ENCODE data around the gene DDRGK1. TPM values are rescaled to one million over a fixed set of nuclear protein-coding genes. Genes with fewer than 3 reads are reported as not detected.
"Not testable (repeated sequence)": the region's sequence is repeated elsewhere in the genome, so short reads cannot be mapped to it uniquely, and the experiment has no call there.

The DDRGK1 gene
- total RNA-seq, 1 experiment from 2014 or later = 21.7 TPM

GRCh38 chr20:3224681-3225421, 20.4 kb upstream of the DDRGK1 start:
- Histone ChIP-seq H3K36me3 (no peaks in the 10 kb centered on the region), H3K4me3 (no peak overlapping the region), H3K9me3 (no peaks in the 10 kb centered on the region), H3K27me3 (no peaks in the 10 kb centered on the region)
- no peak for DNase-seq

DNA sequence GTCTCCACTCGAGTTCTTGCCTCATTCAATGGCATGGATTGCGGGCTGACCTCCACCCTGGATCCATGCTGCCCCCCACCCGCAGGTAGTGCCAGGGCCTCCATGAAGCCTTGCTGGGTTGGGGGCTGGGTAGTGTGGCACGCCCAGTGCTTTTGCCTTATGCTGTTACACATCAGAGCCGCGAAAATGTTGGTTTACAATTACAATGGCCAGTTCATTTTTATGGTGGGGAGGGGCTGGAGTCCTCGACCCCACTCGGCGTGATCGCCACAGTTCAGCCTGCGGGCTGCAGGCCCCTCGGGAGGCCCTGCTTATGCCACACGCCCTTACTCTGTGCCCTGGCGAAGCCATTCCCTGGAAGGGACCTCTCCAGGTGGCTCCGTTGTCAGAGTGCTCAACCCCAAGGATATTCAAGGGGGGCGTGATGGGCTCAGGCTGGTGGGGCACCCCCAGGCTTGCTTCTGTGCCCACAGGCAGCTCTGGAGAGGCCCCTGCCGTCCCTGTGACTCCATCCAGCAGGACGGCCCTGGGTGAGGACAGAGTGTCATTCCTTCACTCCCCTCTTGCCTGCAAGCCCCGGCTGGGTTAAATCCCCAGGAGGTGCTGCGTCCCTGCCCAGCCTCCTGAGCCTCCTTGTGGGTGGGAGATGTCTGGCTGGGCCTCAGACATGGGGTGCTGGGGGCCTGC, 19.7 kb upstream of the DDRGK1 start:
- DNase-seq = no peak

DNA sequence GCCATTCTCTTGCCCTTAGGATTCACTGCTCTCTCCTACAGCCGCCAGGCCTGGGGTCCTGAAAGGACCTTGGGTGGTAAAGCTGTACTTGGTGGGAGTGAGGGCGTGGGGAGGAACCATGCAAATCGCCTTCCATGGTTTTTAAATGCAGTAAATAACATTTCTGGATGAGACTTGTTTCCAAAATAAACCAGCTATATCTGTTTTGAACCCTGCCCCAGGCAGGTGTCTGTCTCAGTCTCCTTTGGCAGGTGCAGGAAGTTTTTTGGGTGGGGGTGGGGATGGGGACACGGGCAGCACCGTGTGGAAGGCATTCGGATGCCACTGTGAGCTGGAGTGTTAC, 19.1 kb upstream of the DDRGK1 start:
- Histone ChIP-seq H3K36me3 (peaks cover 2% of the 10 kb centered on the region; the same call in 1 of the 2 replicates), H3K4me3 (no peak overlapping the region), H3K27me3 (no peaks in the 10 kb centered on the region), H3K9me3 (no peaks in the 10 kb centered on the region)
- no peak for DNase-seq

More for the DNA sequence above, 19.7 kb upstream of the DDRGK1 start:
- Histone ChIP-seq H3K9me3 (no peaks in the 10 kb centered on the region), H3K36me3 (no peaks in the 10 kb centered on the region), H3K4me3 (no peak overlapping the region), H3K27me3 (no peaks in the 10 kb centered on the region)

DNA sequence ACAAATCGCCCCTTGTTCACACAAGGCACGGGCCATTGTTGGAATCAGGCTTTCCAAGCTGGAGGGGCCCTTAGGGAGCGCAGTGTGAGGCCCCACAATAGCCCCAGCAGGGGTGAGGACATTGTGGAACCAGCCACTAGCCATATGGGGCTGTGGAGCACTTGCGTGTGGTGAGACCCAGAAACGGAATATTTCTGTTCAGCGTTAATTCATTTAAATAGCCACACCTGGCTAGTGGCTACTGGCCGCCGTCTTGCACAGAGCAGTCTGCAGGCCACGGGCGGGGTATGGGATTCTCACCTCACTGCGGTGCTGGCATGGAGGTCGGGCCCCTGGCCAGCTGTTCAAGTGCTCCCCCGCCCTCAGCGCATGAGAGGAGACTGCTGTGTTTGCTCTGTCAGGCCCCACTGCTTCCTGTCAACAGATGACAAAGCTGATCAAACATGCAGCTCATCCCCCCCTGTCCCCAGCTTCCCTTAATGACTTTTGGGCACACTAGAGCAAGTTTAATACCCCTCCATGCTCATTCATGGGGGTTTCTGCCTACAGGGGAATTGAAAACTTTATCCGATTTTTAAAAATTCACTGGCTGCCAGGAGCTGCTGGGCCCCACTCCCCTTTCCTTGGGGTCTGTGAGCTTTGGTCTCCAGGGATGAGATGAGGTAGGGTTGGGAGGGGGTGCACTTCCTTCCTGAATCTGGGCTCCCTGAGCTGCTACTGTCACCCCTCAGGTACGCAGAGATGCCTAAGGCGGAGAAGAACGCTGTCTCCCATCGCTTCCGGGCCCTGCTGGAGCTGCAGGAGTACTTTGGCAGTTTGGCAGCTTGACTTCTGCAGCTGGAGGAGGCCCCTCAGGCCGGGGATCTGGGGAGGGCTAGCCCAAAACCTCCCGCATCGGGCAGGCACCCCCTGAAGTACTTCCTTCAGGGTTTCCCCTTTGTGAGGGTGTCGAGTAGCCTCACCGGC, 18.4 kb upstream of the DDRGK1 start:
- Histone ChIP-seq H3K36me3 (peaks cover 2% of the 10 kb centered on the region; the same call in 1 of the 2 replicates), H3K27me3 (no peaks in the 10 kb centered on the region), H3K4me3 (no peak overlapping the region), H3K9me3 (no peaks in the 10 kb centered on the region)
- no peak for DNase-seq

DNA sequence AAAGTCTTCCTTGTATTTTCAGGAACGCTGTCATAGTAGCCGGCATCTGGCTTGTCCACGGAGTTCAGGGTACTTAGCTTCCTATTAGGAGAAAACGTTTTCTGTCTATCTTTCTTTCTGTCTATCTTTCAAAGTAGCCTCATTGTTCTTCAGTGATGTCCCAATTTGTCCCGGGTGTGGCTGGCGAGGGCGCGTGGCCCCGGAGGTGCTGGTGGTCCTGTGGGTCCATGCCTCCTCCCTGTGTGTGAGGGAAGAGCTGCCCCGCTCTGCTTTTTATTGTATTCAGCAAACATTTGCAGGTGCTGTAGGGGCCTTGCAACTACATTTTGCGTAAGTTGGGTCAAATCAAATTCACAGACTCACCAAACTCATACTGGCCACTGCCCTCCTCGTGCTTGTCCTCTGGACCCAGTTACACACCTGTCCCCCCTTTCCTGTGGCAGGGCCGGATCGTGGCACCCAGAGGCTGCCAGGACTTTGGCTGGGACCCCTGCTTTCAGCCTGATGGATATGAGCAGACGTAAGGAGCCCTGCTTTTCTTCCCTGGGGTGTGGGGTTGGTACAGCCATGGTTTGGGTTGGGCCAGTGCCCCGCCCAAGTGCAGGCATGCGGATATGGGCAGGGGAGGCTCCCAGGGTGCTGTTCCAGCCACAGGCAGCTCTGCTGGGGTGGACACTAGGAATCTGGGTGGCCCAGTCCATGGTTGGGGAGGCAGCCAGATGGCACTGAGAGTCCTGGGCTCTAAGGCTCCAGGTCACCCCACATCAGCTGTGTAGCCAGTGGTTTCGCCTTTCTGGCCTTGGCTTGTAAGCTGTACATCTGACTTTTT, 17.1 kb upstream of the DDRGK1 start:
- Histone ChIP-seq H3K27me3 (no peaks in the 10 kb centered on the region), H3K36me3 (peaks cover 2% of the 10 kb centered on the region; the same call in 1 of the 2 replicates), H3K4me3 (no peak overlapping the region), H3K9me3 (no peaks in the 10 kb centered on the region)
- DNase-seq = no peak

DNA sequence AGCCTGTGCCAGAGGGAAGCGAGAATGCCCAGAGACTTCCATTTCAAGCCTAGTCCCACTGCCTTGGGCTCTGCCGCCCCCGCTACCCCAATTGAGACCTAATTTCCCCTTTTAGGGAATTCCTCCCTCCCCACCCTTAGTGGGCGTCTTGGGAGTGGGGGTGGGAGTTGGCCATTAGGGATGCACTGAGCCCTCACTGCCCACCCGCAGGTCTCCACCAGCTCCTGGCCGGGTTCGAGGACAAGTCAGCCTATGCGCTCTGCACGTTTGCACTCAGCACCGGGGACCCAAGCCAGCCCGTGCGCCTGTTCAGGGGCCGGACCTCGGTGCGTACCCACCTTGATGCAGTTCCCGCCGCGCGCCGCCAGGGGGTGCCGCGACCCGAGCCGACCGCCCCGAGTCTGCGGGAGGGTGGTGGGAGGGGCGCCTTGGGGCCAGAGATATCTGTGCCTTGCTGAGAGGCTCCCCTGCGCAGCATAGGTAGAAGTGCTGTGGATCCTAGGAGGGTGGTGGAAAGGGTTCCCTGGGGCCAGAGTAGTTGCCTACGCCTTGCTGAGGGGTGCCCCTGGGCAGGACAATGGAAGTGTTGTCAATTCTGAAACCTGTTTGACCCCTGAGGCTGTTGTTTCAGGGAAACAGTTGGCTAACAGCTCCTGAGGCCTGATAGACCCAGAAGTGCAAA, 14.0 kb upstream of the DDRGK1 start:
- Histone ChIP-seq H3K4me3 (no peak overlapping the region), H3K9me3 (no peaks in the 10 kb centered on the region), H3K36me3 (peaks cover 2% of the 10 kb centered on the region; the same call in 1 of the 2 replicates), H3K27me3 (no peaks in the 10 kb centered on the region)
- DNase-seq = peak; percentile 30

DNA sequence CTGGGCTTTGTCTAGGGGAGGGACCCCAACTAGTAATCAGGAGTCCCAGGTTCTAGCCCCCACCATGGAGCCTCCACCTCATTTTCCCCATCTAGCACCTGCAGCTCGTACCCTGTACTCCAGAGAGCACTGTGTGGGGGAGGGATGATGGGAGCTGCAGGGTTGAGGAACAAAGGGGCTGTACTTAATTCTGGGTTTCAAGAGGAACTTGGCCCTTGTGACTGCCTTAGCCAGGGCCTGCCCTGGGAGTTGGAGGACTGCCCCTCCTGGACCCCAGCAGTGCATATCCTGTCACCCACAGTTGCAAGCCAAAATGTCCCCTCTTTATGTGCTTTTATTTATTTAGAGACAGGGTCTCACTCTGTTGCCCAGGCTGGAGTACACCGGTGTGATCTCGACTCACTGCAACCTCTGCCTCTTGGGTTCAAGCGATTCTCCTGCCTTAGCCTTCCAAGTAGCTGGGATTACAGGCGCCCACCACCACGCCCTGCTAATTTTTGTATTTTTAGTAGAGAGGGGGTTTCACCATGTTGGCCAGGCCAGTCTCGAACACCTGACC, 11.0 kb upstream of the DDRGK1 start:
- H3K36me3 ChIP-seq, DNase-seq, H3K27me3 ChIP-seq: not testable (repeated sequence)

GRCh38 chr20:3213226-3213625, 8.7 kb upstream of the DDRGK1 start:
- H3K9me3 ChIP-seq = no peaks in the 10 kb centered on the region
- no peaks in the 10 kb centered on the region; the same call in 1 of the 2 replicates for H3K36me3 ChIP-seq
- no peak overlapping the region for H3K4me3 ChIP-seq
- DNase-seq = no peak
- no peaks in the 10 kb centered on the region for H3K27me3 ChIP-seq

More for the DNA sequence above, 11.0 kb upstream of the DDRGK1 start:
- not testable (repeated sequence) for H3K9me3 ChIP-seq, H3K4me3 ChIP-seq

GRCh38 chr20:3210346-3210745, 5.9 kb upstream of the DDRGK1 start:
- no peaks in the 10 kb centered on the region for H3K9me3 ChIP-seq
- no peak for DNase-seq
- H3K27me3 ChIP-seq = no peaks in the 10 kb centered on the region
- H3K36me3 ChIP-seq = no peaks in the 10 kb centered on the region; the same call in 1 of the 2 replicates
- H3K4me3 ChIP-seq = peak overlapping the region; percentile 84

GRCh38 chr20:3209946-3210317, 5.5 kb upstream of the DDRGK1 start:
- DNase-seq = no peak
- Histone ChIP-seq H3K9me3 (no peaks in the 10 kb centered on the region), H3K27me3 (no peaks in the 10 kb centered on the region)

DNA sequence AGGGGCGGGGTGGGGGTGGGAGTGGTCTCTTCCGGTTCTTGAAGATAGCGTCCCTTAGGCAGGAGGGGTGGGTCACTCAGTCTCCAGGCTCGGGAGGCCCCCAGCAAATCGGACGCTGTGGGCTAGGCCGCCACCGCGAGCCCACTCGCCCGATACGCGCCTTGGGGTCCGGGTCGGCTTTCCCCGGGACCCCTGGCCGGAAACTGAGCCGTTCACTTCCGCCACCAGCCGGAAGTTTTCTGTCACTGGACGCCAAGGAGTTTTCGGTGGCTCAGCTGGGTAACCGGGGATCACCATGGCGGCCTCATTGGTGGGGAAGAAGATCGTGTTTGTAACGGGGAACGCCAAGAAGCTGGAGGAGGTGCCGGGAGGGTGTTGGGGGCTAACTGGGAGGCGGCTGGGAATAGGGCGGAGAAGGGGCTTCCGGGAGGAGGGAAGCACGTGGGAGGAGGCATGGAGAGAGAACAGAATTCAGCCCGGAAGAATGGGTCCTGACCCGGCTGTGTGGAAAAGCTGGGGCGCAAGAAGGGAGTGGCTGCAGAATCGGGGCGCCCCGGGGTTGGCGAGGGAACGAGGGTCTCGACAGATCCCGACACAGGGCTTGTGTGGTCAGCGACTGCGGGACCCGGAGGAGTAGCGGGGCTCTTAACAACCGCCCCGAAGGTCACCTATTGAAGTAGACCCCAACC, 4.9 kb upstream of the DDRGK1 start, which contains the start of gene ITPA:
TSS of gene ITPA (plus strand) at position 242 of the 689 bp plus-strand sequence. CDS start at position 296, 54 bp downstream.
- H3K27me3 ChIP-seq = no peaks in the 10 kb centered on the region
- no peaks in the 10 kb centered on the region for H3K9me3 ChIP-seq
- H3K4me3 ChIP-seq = peak within 1 kb of the TSS; percentile 84
- DNase-seq = peak; percentile 39
- H3K36me3 ChIP-seq = no peaks in the 10 kb centered on the region; the same call in 1 of the 2 replicates

More at GRCh38 chr20:3209946-3210317, 5.5 kb upstream of the DDRGK1 start:
- Histone ChIP-seq H3K36me3 (no peaks in the 10 kb centered on the region; the same call in 1 of the 2 replicates), H3K4me3 (peak overlapping the region; percentile 84)

DNA sequence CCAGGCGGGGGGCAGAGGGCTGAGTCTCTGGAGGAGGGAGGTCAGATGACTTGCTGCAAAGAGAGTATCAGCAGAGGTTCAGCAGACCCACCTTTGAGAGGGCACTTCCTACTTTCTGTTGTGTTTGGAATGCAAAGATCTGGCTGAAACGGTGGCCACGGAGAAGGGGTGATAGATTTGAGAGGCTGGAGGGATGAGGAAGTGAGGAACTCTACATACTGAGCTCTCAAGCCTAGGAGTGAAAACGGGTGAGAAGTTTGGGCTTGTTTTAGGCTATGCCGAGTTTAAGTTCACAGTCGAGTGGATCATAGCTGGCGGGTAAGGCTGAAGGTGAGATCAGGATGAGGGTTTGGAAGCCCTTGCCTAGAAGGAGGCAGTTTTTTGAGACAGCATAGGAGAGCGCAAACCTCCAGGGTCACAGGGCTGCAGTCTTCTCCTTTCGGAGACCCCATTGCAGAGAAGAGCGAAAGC, 4.3 kb upstream of the DDRGK1 start:
- Histone ChIP-seq H3K27me3 (no peaks in the 10 kb centered on the region), H3K9me3 (no peaks in the 10 kb centered on the region), H3K36me3 (no peaks in the 10 kb centered on the region; the same call in 1 of the 2 replicates), H3K4me3 (peak overlapping the region; percentile 84)
- no peak for DNase-seq

GRCh38 chr20:3203315-3204123, 963 bp downstream of the DDRGK1 start:
- Histone ChIP-seq H3K9me3 (no peaks in the 10 kb centered on the region), H3K4me3 (peak overlapping the region; percentile 81), H3K27me3 (no peaks in the 10 kb centered on the region), H3K36me3 (peaks cover 4% of the 10 kb centered on the region)
- DNase-seq = peak; percentile 19

- DNase-seq = no peak
- Histone ChIP-seq H3K4me3 (peak overlapping the region; percentile 81), H3K27me3 (no peaks in the 10 kb centered on the region), H3K36me3 (peaks cover 4% of the 10 kb centered on the region), H3K9me3 (no peaks in the 10 kb centered on the region)
Observed at GRCh38 chr20:3202965-3203314, 1.5 kb downstream of the DDRGK1 start.

Measured in MG63 (cell line).